Subcutaneous abdominal adipose tissue (tissue), 5 donors: ENCODE data around the gene ACOT13.

Source experiments
- H3K27ac ChIP-seq: one replicate; pipeline ENCODE4 v1.7.0; 2013; ENCODE audit warnings: low read depth, mild to moderate bottlenecking, inconsistent platforms, low read length, moderate library complexity
- H3K27me3 ChIP-seq, 5 donors: one replicate each; pipeline ENCODE4 v1.7.0; 2013; ENCODE audit warnings: low read length in 5 of 5, inconsistent platforms in 1 of 5; ENCODE audit not compliant: control insufficient read depth in 5 of 5, insufficient read depth in 4 of 5
- H3K36me3 ChIP-seq, 5 donors: one replicate each; pipeline ENCODE4 v1.7.0; 2013; ENCODE audit warnings: low read length in 5 of 5; ENCODE audit not compliant: control insufficient read depth in 5 of 5, insufficient read depth in 5 of 5
- H3K4me1 ChIP-seq, 5 donors: one replicate each; pipeline ENCODE4 v1.7.0; 2013; ENCODE audit warnings: low read length in 5 of 5, mild to moderate bottlenecking in 3 of 5, moderate library complexity in 1 of 5; ENCODE audit not compliant: control insufficient read depth in 5 of 5, insufficient read depth in 5 of 5
- H3K4me3 ChIP-seq, 5 donors: one replicate each; pipeline ENCODE4 v1.7.0; 2013; ENCODE audit warnings: low read length in 5 of 5, low read depth in 1 of 5
- H3K9ac ChIP-seq, 5 donors: one replicate each; pipeline ENCODE4 v1.7.0; 2013; ENCODE audit warnings: low read length in 5 of 5, mild to moderate bottlenecking in 4 of 5, moderate library complexity in 3 of 5
- H3K9me3 ChIP-seq, 5 donors: one replicate each; pipeline ENCODE4 v1.7.0; 2013; ENCODE audit warnings: low read length in 5 of 5; ENCODE audit not compliant: control insufficient read depth in 5 of 5
- donor health status: healthy.
- donor health status: healthy.
- donor health status: healthy.
- donor health status: healthy.
- donor health status: healthy.

Gene ACOT13

DNA sequence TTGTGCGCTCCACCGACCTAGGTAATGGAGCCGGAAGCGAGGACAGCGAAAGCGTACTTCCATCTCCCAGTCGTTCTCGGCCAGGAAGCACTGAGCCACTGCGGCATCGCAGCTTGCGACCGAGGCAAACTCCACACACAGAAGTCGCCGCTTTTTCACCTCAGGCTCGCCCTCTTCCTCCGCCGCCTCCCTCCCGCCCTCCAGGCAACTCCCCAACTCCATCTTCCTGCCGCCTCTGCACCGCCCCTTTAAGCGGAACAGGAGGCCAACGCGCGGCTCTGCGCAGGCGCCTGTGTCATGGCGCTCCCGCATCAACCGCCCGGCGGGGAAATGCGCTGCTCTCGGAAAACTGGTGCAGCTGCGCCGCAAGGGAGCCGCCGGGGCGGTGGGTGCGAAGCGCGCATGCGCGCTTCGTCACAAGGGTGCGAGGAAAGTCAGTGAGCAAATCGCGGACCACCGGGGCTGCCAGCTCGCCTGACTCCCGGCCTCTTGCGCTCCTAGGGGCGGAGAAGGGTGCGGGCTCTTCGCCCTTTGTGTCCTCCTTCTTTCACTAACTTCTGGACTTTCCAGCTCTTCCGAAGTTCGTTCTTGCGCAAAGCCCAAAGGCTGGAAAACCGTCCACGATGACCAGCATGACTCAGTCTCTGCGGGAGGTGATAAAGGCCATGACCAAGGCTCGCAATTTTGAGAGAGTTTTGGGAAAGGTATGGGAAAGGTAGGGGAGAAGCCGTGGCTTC, at the start of gene ACOT13, which contains the start of gene TDP2:
Gene ACOT13, plus strand, starts transcription at position 437 of the 737 bp plus-strand sequence. Its CDS starts 187 bp downstream, at position 624.
Gene TDP2, minus strand, starts transcription at position 259 of the 737 bp plus-strand sequence. Its CDS starts 37 bp downstream, at position 222.
- H3K9me3 ChIP-seq, result peaks cover 0 to 6% (median 0%) of the 10 kb centered on the region in 5 donors
- H3K27ac ChIP-seq, result peak within 1 kb of the TSS; percentile 96
- H3K36me3 ChIP-seq, result peaks cover 7 to 18% (median 15%) of the 10 kb centered on the region in 5 donors
- H3K9ac ChIP-seq, result peak within 1 kb of the TSS; percentile 79 to 97 (median 91)
- peak within 1 kb of the TSS; percentile 88 to 100 (median 100) for H3K4me3 ChIP-seq
- H3K27me3 ChIP-seq, result no peaks in the 10 kb centered on the region
- H3K4me1 ChIP-seq, result peaks cover 0 to 36% (median 31%) of the 10 kb centered on the region in 5 donors

DNA sequence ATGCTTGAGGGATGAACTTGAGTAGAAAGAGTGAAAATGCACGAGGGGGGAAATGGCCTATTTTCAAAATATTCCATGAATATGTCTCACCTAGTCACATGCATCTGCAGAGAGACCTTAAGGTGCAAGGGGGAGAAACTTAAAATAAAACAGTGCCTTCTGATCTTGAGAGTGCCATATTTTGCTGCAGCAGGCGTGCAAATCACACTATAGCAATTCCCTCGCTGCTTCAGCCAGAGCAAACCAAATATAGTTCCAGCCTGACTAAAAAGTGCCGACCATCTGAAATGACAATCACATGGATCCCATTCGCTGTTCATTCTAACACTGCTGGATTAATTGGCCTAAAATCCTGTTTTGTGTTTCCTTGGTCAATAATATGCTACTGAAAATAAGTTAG, 47.2 kb upstream of the ACOT13 start:
- Histone ChIP-seq H3K4me3 (no peak overlapping the region), H3K9ac (no peak overlapping the region), H3K9me3 (no peaks in the 10 kb centered on the region), H3K27ac (no peak overlapping the region), H3K36me3 (no peaks in the 10 kb centered on the region), H3K27me3 (no peaks in the 10 kb centered on the region), H3K4me1 (no peaks in the 10 kb centered on the region)

GRCh38 chr6:24620637-24621036, 46.2 kb upstream of the ACOT13 start:
- Histone ChIP-seq H3K9ac (no peak overlapping the region), H3K9me3 (no peaks in the 10 kb centered on the region), H3K27me3 (no peaks in the 10 kb centered on the region), H3K27ac (no peak overlapping the region), H3K4me1 (no peaks in the 10 kb centered on the region), H3K4me3 (no peak overlapping the region), H3K36me3 (no peaks in the 10 kb centered on the region)

DNA sequence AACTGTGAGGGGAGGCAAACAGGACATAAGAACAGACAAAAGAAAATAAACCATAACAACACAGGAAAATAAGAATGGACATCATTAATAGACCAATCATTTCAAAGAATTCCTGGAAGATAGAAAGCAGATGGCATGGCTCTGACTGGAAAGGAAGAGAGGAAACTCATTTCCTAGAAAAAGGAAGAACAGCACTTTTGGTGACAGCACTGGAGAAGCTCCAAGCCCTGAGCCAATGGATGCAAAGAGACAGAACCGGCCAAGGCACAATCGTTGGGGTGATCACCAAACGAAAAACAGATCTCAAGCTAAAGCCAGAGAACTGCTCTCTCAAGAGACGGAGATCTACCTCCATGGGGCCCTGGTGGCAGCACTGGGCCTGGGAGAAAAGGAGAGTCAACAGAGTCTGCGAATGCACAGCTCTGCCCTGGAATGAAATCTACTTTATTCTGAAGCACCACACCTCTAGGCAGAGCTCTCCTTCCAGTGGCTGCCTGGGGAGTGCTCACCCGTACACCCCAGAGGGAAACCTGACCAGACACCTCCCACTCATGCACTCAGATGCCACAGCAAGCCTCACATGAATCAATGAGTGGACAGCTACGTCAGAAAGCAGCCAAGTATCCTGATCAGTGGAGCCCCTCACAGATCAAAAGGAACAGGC, 45.1 kb upstream of the ACOT13 start:
- Histone ChIP-seq H3K27me3 (no peaks in the 10 kb centered on the region), H3K36me3 (no peaks in the 10 kb centered on the region), H3K4me3 (no peak overlapping the region), H3K9ac (no peak overlapping the region), H3K27ac (no peak overlapping the region), H3K4me1 (no peaks in the 10 kb centered on the region), H3K9me3 (no peaks in the 10 kb centered on the region)

GRCh38 chr6:24630856-24631505, 35.9 kb upstream of the ACOT13 start:
- peaks cover 0 to 3% (median 0%) of the 10 kb centered on the region in 5 donors for H3K36me3 ChIP-seq
- peaks cover 0 to 8% (median 5%) of the 10 kb centered on the region in 5 donors for H3K9me3 ChIP-seq
- no peak overlapping the region for H3K9ac ChIP-seq
- peaks cover 0 to 5% (median 0%) of the 10 kb centered on the region in 5 donors for H3K27me3 ChIP-seq
- no peak overlapping the region for H3K27ac ChIP-seq
- H3K4me1 ChIP-seq, result no peaks in the 10 kb centered on the region
- H3K4me3 ChIP-seq, result no peak overlapping the region

GRCh38 chr6:24631671-24632070, 35.2 kb upstream of the ACOT13 start:
- Histone ChIP-seq H3K27me3 (peaks cover 0 to 5% (median 0%) of the 10 kb centered on the region in 5 donors), H3K9me3 (peaks cover 0 to 8% (median 5%) of the 10 kb centered on the region in 5 donors), H3K36me3 (peaks cover 0 to 3% (median 0%) of the 10 kb centered on the region in 5 donors), H3K4me3 (no peak overlapping the region), H3K9ac (no peak overlapping the region), H3K27ac (no peak overlapping the region), H3K4me1 (no peaks in the 10 kb centered on the region)

- Histone ChIP-seq H3K4me1 (no peaks in the 10 kb centered on the region), H3K27ac (no peak overlapping the region), H3K4me3 (no peak overlapping the region), H3K27me3 (peaks cover 0 to 5% (median 0%) of the 10 kb centered on the region in 5 donors), H3K9me3 (peaks cover 0 to 12% (median 5%) of the 10 kb centered on the region in 5 donors), H3K36me3 (peaks cover 0 to 3% (median 0%) of the 10 kb centered on the region in 5 donors), H3K9ac (no peak overlapping the region)
Measured at GRCh38 chr6:24632573-24632972, 34.3 kb upstream of the ACOT13 start.

DNA sequence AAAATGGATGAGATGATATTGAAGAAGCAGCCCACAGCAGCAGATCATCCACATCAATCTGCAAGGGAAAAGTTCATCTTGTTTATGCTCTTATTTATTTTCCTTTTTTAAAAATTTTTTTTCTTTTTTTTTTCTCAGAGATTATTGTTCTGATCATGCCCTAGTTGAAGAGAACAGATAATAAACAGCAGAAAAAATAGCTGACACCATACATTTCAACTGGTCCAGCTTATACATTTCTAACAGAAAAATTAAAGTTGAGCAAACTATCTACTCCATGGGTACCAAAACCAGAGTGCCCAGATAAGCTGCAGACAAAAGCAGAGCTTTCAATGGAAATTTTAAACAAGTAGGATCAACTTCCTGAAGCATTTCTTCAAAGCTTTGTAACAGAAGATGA, 30.2 kb upstream of the ACOT13 start:
- no peak overlapping the region for H3K27ac ChIP-seq
- peaks cover 0 to 5% (median 0%) of the 10 kb centered on the region in 5 donors for H3K27me3 ChIP-seq
- H3K9me3 ChIP-seq, result peaks cover 0 to 12% (median 5%) of the 10 kb centered on the region in 5 donors
- no peak overlapping the region for H3K4me3 ChIP-seq
- H3K9ac ChIP-seq, result no peak overlapping the region
- no peaks in the 10 kb centered on the region for H3K4me1 ChIP-seq
- peaks cover 0 to 3% (median 0%) of the 10 kb centered on the region in 5 donors for H3K36me3 ChIP-seq

DNA sequence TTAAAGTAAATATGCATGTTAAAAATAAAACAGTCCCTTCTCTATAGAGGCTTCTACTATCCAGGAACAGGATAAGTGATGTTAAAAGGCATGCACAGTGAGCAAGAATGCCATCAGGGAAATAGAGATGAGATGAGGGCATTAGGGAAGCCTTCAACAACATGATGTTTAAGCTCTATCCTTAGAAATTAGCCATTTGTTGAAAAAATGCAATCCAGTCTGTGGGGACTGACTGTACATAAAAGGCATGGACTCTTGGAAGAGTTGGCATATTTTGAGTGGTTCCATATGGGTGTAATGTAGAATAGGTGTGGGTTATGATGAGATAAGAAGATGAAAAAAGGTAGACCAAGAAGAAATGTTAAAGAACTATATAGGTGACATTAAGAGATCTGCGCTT, 26.7 kb upstream of the ACOT13 start:
- H3K27me3 ChIP-seq, result peaks cover 0 to 8% (median 6%) of the 10 kb centered on the region in 5 donors
- H3K4me3 ChIP-seq, result no peak overlapping the region
- no peaks in the 10 kb centered on the region for H3K36me3 ChIP-seq
- peaks cover 0 to under 1% (median 0%) of the 10 kb centered on the region in 5 donors for H3K4me1 ChIP-seq
- H3K9ac ChIP-seq, result no peak overlapping the region
- H3K27ac ChIP-seq, result no peak overlapping the region
- peaks cover 0 to 12% (median 5%) of the 10 kb centered on the region in 5 donors for H3K9me3 ChIP-seq
